Measurements from ENCODE around the gene INHBB. TPM values are rescaled to one million over a fixed set of nuclear protein-coding genes. Genes with fewer than 3 reads are reported as not detected.
A peak's percentile ranks its signal among the peaks of the same experiment; 100 is the strongest.

The INHBB gene
- polyA plus RNA-seq, 4 donors, result 0.09 to 0.11 TPM; not detected in 2

DNA sequence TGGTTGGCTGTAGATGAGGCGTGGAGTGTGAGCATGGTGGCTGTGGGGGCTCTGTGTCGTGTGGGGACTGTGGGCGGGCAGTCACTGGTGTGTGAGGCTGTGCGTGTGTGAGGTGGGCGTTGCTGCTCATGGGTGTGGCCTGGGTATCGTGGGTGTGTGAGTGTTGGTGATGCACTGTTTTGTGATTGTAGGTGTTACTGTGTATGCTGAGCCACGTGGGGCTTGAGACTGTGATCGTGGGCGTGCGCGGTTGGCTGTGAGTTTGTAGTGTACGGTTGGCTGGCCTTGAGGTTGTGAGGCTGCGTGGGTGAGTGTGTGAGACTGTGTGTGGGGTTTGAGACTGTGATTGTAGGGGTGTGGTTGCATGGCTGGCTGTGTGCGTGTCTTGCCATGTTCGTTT, 8.5 kb downstream of the INHBB start:
- no peak for DNase-seq (ENCODE audit: low read depth in 4 of 4, low spot score in 2 of 4)

DNA sequence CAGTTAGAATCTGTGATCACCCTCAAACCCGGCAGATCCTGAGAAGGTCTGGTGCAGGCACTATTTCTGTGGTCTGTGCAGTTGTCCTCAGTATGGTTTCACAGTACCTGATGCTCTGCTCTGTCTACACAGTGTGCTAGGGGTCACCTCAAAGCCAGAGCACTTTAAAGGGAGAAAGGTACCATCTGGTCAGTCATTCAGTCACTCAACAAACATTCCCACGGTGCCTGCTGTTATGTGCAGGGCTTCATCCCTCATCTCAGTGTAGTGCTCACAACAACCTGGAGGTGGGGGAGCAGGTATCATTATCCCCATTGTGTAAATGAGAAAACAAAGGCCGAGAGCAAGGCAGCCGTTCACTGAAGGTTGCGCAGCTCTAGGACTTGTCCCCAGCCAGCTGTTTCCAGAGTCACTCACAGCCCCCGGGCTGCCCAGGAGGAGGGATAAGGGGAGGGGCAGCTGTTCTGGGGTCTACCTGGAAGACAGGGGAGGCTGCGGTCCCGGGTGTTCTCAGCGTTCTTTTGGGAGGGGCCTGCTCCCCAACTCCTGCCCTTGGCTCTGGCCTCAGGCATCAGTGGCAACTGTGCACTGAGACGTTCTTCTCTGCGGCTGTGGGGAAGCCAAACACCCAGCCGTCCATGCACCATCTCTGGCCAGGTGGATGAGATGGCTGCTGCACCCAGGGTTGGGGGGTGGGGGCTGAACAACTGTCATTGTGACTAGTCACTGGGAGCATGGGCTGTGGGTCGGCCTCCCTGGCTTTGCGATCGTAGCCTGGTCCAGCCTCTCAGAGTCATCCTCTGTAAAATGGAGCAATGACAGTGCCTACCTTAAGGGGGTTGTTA, 9.2 kb downstream of the INHBB start:
- DNase-seq (ENCODE audit: low read depth in 4 of 4, low spot score in 2 of 4), result no peak

GRCh38 chr2:120355780-120356266, 9.9 kb downstream of the INHBB start:
- DNase-seq (ENCODE audit: low read depth in 4 of 4, low spot score in 2 of 4), result no peak

DNA sequence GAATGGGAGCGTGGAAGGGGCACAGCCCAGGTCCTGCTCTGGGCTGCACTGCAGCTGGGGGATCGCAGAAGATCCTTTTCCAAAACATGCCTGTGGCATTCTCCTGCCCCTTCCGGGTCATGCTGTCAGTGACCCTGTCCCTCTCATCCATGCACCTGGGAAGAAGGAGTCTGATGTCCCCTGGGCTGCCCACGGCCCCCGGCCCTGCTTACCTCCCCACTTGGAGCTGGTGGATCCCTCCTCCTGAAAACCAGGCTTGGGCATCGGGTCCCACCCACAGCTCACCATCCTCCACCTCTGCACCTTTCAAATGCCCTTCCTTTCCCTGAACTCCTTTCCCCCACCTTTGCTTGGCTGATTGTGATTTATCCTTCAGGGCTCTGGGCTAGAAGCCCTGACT, 11.8 kb downstream of the INHBB start:
- no peak for DNase-seq (ENCODE audit: low read depth in 4 of 4, low spot score in 2 of 4)

DNA sequence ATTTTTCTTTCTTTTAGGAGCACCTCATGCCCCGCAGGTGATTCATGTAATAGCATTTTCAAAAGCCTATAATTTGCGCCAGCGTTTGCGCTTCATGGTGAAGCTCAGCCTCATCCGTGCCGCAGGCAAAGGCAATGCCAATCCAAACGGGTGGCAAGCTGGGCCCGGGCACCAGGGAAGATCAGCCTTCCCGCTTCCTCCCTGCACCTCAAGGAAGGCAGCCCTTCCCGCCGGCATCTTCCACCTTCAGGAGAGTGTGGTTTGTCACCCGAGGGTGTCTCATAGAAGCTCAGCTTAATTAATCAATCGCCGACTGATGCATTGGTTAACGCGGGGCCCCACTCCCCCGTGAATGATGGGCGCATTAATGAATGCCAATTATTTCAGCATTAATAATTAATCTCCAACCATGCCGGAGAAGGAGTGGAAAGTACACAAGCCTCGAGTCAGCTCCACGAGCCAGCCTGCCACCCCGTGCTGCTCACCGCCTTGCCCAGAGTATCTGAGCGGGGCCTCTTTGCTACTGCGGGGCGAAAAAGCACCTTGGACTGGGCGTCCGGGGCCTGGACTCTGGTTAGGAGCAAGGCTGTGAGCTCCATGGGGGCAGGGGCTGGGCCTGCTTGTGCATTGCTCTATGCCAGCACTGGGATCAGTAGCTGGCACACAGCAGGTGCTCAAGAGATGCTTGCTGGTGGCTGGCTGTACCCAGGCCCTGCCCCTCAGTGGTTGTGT, 13.0 kb downstream of the INHBB start:
- DNase-seq (ENCODE audit: low read depth in 4 of 4, low spot score in 2 of 4), result no peak

DNA sequence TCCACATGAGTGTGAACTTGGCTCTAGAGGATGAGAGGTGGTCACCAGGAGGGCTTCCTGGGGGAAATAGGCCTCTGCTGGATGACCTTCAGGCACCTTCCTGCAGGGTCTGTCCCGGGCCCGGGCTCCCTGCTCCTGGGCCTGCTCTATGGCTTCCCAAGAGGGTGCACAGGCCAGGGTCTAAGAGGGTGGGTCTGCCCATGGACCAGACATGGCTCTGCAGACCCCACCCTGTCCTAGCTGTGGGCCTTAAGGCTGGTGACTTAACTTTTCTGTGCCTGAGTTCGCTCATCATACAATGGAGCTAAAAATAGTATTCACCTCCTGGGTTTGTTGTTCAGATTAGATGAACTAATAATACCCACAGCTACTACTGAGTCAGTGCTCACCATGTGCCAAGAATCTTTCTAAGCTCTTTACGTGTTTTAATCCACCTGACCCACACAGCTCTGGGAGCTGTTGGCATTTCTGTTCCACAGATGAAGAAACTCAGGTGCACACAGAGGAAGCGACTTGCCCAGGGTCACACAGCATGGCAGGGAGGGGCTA, 14.4 kb downstream of the INHBB start:
- DNase-seq (ENCODE audit: low read depth in 4 of 4, low spot score in 2 of 4), result no peak

DNA sequence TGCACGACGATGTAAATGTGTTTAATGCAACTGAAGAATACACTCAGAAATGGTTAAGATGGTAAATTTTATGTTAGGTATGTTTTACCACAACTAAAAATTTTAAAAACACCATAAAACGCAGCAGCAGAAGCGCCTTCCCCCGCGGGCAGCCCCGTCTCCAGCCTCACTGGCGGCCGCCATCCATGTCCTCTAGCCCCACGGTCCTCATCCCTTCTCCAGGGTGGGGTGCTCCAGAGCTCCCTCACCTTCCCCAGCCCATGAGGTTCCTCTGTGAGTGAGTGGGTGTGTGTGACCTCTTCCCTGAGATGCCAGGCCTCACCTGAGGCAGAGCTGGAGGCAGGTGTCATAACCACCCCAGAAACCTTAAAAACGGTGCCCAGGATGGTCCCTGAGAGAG, 17.0 kb downstream of the INHBB start:
- DNase-seq (ENCODE audit: low read depth in 4 of 4, low spot score in 2 of 4), result no peak

GRCh38 chr2:120365236-120365793, 19.4 kb downstream of the INHBB start:
- no peak for DNase-seq (ENCODE audit: low read depth in 4 of 4, low spot score in 2 of 4)

GRCh38 chr2:120366698-120367097, 20.8 kb downstream of the INHBB start:
- no peak for DNase-seq (ENCODE audit: low read depth in 4 of 4, low spot score in 2 of 4)

DNA sequence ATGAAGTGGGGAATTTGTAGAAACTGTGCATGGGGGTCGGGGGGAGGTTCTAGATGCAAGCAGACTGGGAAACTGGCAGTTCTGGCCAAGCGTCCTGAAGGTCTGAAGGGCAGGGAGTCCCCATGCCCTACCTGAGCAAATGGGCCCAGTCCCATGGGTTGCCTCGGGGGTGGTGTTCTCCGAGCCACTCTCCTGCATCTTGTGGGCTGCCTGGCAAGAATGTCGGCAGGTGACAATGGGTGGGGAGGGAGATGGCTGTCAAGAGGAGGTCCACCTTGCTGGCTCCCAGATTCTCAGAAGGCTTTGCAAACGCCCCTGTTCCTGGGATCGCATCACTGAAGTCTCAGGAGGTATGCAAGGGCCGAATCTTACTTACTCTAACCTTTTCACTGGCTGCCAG, 21.3 kb downstream of the INHBB start:
- no peak for DNase-seq (ENCODE audit: low read depth in 4 of 4, low spot score in 2 of 4)

GRCh38 chr2:120367649-120368048, 21.7 kb downstream of the INHBB start:
- no peak for DNase-seq (ENCODE audit: low read depth in 4 of 4, low spot score in 2 of 4)

GRCh38 chr2:120368086-120368485, 22.1 kb downstream of the INHBB start:
- no peak for DNase-seq (ENCODE audit: low read depth in 4 of 4, low spot score in 2 of 4)

DNA sequence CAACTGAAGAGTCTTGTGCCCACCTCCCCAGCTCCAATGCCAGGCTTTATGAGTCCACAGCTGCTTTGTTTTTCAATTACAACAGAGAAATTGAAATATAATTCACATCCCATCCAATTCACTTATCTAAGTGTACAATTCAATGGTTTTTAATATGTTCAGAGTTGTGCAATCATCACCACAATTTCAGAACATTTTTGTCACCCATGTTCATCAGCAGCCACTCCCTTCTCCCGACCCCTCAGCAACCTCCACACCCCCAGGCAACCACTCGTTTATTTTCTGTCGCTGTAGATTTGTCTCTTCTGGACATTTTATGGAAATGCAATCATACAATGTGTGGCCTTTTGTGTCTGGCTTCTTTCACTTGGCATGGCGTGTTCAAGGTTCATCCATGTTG, 23.3 kb downstream of the INHBB start:
- DNase-seq (ENCODE audit: low read depth in 4 of 4, low spot score in 2 of 4), result no peak

- peak in 1 of 4 donors; percentile 14 for DNase-seq (ENCODE audit: low read depth in 4 of 4, low spot score in 2 of 4)
Observed at GRCh38 chr2:120371969-120372625, 26.2 kb downstream of the INHBB start.

- no peak for DNase-seq (ENCODE audit: low read depth in 4 of 4, low spot score in 2 of 4)
Observed at GRCh38 chr2:120372816-120373215, 26.9 kb downstream of the INHBB start.

DNA sequence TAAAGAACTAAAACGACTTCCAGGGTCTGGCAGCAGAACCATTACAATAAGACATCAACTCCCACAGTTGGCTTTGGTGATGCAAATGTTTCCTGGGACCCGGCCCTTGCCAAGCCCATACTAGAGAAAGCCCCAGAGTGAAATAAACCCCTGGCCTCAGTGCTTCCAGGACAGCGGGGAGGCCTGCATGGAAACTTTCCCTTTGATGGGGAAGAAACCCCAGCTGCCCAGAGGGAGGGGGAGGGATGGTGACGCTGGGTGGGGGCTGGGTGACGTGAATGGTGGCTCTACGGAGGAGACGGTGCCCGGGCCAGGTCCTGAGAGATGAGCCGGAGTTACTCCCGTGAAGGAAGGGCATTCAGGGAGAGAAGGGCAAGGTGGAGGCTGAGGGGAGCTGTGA, 27.5 kb downstream of the INHBB start:
- no peak for DNase-seq (ENCODE audit: low read depth in 4 of 4, low spot score in 2 of 4)

DNA sequence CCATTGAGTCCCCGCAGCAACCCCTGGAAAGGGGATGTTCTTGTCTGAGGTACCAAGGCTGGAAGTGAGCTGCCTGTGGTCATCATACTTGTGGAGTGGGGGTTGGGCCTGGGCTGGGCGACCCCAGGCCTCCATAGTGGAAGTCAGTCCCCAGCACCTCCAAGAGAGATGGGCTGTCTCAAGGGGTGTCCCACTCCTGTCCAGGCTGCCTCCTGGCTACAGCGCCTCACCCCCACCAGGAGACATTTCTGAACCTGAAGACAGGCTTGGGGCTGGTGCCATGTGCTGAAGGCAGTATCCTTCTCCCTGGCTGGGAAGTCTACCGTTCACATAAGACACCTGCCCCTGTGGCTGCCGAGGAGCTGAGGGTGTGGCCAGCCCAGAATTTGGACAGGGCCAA, 28.9 kb downstream of the INHBB start:
- DNase-seq (ENCODE audit: low read depth in 4 of 4, low spot score in 2 of 4), result no peak

DNA sequence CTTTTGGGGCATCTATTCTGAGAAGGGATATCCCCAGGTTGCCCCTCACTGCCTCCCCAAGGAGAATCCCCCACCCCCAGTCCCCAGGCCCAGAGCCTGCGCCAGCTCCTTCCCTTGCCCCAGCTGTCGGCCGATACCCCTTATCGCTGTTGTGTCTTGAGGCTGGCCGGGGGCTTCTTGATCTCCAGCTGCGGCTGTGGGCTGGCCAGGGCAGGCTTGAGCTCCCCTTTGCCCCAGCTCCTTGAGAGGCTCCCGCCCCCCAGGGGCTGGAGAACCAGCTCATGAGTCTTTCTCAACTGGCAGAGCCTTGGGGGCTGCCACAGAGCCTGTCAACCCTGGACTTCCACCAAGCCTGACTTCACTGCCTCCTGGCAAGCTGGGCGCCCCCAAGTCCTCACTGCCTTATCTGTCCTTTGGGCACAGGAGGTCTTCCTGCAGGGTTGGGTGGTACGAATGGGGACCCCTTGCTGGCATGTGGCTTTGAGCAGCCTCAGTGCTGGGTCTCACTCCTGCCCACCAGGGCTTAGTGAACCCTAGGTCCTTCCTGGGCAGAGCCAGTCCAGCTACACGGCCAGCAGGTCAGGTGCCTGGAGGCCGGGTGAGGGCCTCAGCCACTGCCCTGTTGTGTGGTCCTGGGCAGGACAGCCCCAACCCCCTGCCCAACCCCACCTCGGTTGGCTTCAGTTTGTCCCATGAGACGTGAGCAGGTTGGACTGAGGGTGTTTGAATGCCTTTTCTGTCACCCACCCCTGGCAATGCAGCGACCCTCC, 29.5 kb downstream of the INHBB start:
- DNase-seq (ENCODE audit: low read depth in 4 of 4, low spot score in 2 of 4), result no peak

GRCh38 chr2:120376101-120376500, 30.2 kb downstream of the INHBB start:
- no peak for DNase-seq (ENCODE audit: low read depth in 4 of 4, low spot score in 2 of 4)
